GM12878 (cell line): ENCODE measurements around the gene SYS1. TPM values are rescaled to one million over a fixed set of nuclear protein-coding genes. Genes with fewer than 3 reads are reported as not detected.

Experiments
- CBX5 ChIP-seq: sonication (generic); IDR thresholded peaks from 2 replicates; pipeline ENCODE4 v1.6.1; 2016; ENCODE audit warnings: low read depth, moderate library complexity, mild to moderate bottlenecking, inconsistent platforms
- CEBPB ChIP-seq, 2 experiments: fragments of 150-350 bp in 1 of 2; IDR thresholded peaks; 2 replicates each; pipeline ENCODE4 v1.6.1; 2012 to 2014; ENCODE audit warnings: low read depth in 2 of 2, low read length in 2 of 2, borderline replicate concordance in 1 of 2, inconsistent platforms in 1 of 2
- CHD1 ChIP-seq: IDR thresholded peaks from 2 replicates; pipeline ENCODE4 v1.6.1; 2012; ENCODE audit warnings: low read depth, low read length, improper control_type of control experiment
- ESRRA ChIP-seq: IDR thresholded peaks from 2 replicates; pipeline ENCODE4 v1.6.1; 2012; ENCODE audit warnings: mild to moderate bottlenecking, low read length, improper control_type of control experiment
- EZH2 ChIP-seq: IDR thresholded peaks from 2 replicates; pipeline ENCODE4 v1.6.1; 2012; ENCODE audit warnings: low read depth, mild to moderate bottlenecking, control low read depth, inconsistent platforms, low read length, borderline replicate concordance; ENCODE audit not compliant: control insufficient read depth
- FOXK2 ChIP-seq: fragments of 450-650 bp; IDR thresholded peaks from 2 replicates; pipeline ENCODE4 v1.6.1; 2017; ENCODE audit warnings: mild to moderate bottlenecking, moderate library complexity
- HSF1 ChIP-seq: fragments of 150-350 bp; IDR thresholded peaks from 2 replicates; pipeline ENCODE4 v1.6.1; 2014; ENCODE audit warnings: mild to moderate bottlenecking, low read depth, low read length
- IRF4 ChIP-seq: IDR thresholded peaks from 2 replicates; pipeline ENCODE4 v1.6.1; 2011; ENCODE audit warnings: low read depth, low read length
- MYC ChIP-seq: IDR thresholded peaks from 2 replicates; pipeline ENCODE4 v1.6.1; 2011; ENCODE audit warnings: mild to moderate bottlenecking, low read length, moderate library complexity, inconsistent platforms; ENCODE audit not compliant: insufficient read depth, insufficient replicate concordance, insufficient read length, severe bottlenecking
- NR2C2 ChIP-seq: IDR thresholded peaks from 2 replicates; pipeline ENCODE4 v1.6.1; 2011; ENCODE audit warnings: borderline replicate concordance, low read depth; ENCODE audit not compliant: control insufficient read depth, insufficient read length
- NRF1 ChIP-seq: conservative IDR thresholded peaks from 2 replicates; pipeline ENCODE4 v1.6.1; 2011; ENCODE audit warnings: mild to moderate bottlenecking, low read depth, low read length, improper control_type of control experiment
- RBBP5 ChIP-seq: fragments of 200-600 bp; sonication (generic); conservative IDR thresholded peaks from 2 replicates; pipeline ENCODE4 v1.6.1; 2016
- RELA ChIP-seq: fragments of 450-650 bp; IDR thresholded peaks from 2 replicates; pipeline ENCODE4 v1.8.0; 2014; ENCODE audit warnings: borderline replicate concordance; ENCODE audit not compliant: partially characterized antibody
- SMAD1 ChIP-seq: fragments of 450-650 bp; IDR thresholded peaks from 2 replicates; pipeline ENCODE4 v1.6.1; 2018; ENCODE audit warnings: mild to moderate bottlenecking, low read depth; ENCODE audit not compliant: partially characterized antibody
- SREBF1 ChIP-seq: IDR thresholded peaks from 2 replicates; pipeline ENCODE4 v1.6.1; 2012; ENCODE audit warnings: mild to moderate bottlenecking, low read length
- STAT3 ChIP-seq: IDR thresholded peaks from 2 replicates; pipeline ENCODE4 v1.6.1; 2011; ENCODE audit warnings: low read depth, low read length, improper control_type of control experiment
- TCF3 ChIP-seq: IDR thresholded peaks from 2 replicates; pipeline ENCODE4 v1.6.1; 2012; ENCODE audit warnings: low read depth, mild to moderate bottlenecking, low read length, borderline replicate concordance; ENCODE audit not compliant: insufficient read depth
- WRNIP1 ChIP-seq: IDR thresholded peaks from 2 replicates; pipeline ENCODE4 v1.6.1; 2011; ENCODE audit warnings: low read depth, low read length, improper control_type of control experiment, borderline replicate concordance
- polyA plus RNA-seq, 11 experiments: library from polyadenylated mRNA; depleted of rRNA in 4 of 11; unstranded in 6 of 11; stranded (reverse) in 5 of 11; fragments of >200 nt; fragmentation: Nextera tagmentation in 4 of 11; fragmentation: Illumina TruSeq in 1 of 11; extraction: Ambion mirVana in 4 of 11; extraction: Trizol in 1 of 11; gene quantifications; 1 replicate in 1 of 11; 2 replicates in 10 of 11; pipeline versions ENCODE4 v1.2.1 to v1.2.3, GENCODE V29; 2011 to 2016; ENCODE audit warnings: inconsistent platforms in 2 of 11, missing spikeins in 2 of 11, low read depth in 1 of 11
- total RNA-seq, 4 experiments: library from RNA; depleted of rRNA in 3 of 4; stranded (reverse); fragments of >200 nt in 3 of 4; fragmentation: Illumina TruSeq in 1 of 4; extraction: Trizol in 1 of 4; gene quantifications; 2 replicates each; pipeline versions ENCODE4 v1.2.1 to v1.2.3, GENCODE V29; 2013 to 2021
- TF ChIP-seq, protein P1 (sequence below): IDR thresholded peaks from 2 replicates; pipeline ENCODE4 v1.6.1; 2012; ENCODE audit warnings: mild to moderate bottlenecking, low read depth, low read length
- TF ChIP-seq, protein P2 (sequence below): IDR thresholded peaks from 2 replicates; pipeline ENCODE4 v1.6.1; 2011; ENCODE audit warnings: mild to moderate bottlenecking, low read depth, low read length, moderate library complexity; ENCODE audit not compliant: insufficient replicate concordance
- TF ChIP-seq, protein P3 (sequence below): IDR thresholded peaks from 2 replicates; pipeline ENCODE4 v1.6.1; 2012; ENCODE audit warnings: low read depth, low read length, improper control_type of control experiment
- TF ChIP-seq, protein P4 (sequence below): fragments of 450-650 bp; IDR thresholded peaks from 2 replicates; pipeline ENCODE4 v1.6.1; 2016; ENCODE audit warnings: mild to moderate bottlenecking

SYS1 gene
- total and polyA plus RNA-seq, 10 of the 15 experiments (the other 5 are each of a cell fraction or from before 2014, with no cell fraction given) = 5.1 to 22.6 (median 9.3) TPM

GRCh38 chr20:45415822-45416637 lies 53.1 kb downstream of the SYS1 start, which contains the start of gene PIGT (continued):
- TF ChIP-seq CEBPB (IDR thresholded peaks at IDR 0.05; ENCODE audit: borderline replicate concordance in 1 of 2, low read depth in 2 of 2, low read length in 2 of 2) = no peak
- TF ChIP-seq, protein P1, sequence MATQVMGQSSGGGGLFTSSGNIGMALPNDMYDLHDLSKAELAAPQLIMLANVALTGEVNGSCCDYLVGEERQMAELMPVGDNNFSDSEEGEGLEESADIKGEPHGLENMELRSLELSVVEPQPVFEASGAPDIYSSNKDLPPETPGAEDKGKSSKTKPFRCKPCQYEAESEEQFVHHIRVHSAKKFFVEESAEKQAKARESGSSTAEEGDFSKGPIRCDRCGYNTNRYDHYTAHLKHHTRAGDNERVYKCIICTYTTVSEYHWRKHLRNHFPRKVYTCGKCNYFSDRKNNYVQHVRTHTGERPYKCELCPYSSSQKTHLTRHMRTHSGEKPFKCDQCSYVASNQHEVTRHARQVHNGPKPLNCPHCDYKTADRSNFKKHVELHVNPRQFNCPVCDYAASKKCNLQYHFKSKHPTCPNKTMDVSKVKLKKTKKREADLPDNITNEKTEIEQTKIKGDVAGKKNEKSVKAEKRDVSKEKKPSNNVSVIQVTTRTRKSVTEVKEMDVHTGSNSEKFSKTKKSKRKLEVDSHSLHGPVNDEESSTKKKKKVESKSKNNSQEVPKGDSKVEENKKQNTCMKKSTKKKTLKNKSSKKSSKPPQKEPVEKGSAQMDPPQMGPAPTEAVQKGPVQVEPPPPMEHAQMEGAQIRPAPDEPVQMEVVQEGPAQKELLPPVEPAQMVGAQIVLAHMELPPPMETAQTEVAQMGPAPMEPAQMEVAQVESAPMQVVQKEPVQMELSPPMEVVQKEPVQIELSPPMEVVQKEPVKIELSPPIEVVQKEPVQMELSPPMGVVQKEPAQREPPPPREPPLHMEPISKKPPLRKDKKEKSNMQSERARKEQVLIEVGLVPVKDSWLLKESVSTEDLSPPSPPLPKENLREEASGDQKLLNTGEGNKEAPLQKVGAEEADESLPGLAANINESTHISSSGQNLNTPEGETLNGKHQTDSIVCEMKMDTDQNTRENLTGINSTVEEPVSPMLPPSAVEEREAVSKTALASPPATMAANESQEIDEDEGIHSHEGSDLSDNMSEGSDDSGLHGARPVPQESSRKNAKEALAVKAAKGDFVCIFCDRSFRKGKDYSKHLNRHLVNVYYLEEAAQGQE = no peak
- no peak for TF ChIP-seq HSF1
- peak; percentile 33 for TF ChIP-seq SMAD1
- TF ChIP-seq MYC = no peak
- TF ChIP-seq EZH2 = no peak
- no peak for TF ChIP-seq WRNIP1
- no peak for TF ChIP-seq SREBF1
- TF ChIP-seq CHD1 = no peak
- TF ChIP-seq, protein P2, sequence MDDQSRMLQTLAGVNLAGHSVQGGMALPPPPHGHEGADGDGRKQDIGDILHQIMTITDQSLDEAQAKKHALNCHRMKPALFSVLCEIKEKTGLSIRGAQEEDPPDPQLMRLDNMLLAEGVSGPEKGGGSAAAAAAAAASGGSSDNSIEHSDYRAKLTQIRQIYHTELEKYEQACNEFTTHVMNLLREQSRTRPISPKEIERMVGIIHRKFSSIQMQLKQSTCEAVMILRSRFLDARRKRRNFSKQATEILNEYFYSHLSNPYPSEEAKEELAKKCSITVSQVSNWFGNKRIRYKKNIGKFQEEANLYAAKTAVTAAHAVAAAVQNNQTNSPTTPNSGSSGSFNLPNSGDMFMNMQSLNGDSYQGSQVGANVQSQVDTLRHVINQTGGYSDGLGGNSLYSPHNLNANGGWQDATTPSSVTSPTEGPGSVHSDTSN = no peak
- TF ChIP-seq, protein P3, sequence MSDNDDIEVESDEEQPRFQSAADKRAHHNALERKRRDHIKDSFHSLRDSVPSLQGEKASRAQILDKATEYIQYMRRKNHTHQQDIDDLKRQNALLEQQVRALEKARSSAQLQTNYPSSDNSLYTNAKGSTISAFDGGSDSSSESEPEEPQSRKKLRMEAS = peak; percentile 74
- TF ChIP-seq NRF1 = peak; percentile 65
- TF ChIP-seq RELA = peak; percentile 6
- TF ChIP-seq CBX5 = no peak
- TF ChIP-seq NR2C2 = no peak
- no peak for TF ChIP-seq RBBP5
- no peak for TF ChIP-seq STAT3
- TF ChIP-seq ESRRA = no peak
- TF ChIP-seq FOXK2 = 0 out of 2 replicates have a peak, but pooled peaks have one; percentile 13
- TF ChIP-seq IRF4 = 0 out of 2 replicates have a peak, but pooled peaks have one; percentile 9
- TF ChIP-seq, protein P4, sequence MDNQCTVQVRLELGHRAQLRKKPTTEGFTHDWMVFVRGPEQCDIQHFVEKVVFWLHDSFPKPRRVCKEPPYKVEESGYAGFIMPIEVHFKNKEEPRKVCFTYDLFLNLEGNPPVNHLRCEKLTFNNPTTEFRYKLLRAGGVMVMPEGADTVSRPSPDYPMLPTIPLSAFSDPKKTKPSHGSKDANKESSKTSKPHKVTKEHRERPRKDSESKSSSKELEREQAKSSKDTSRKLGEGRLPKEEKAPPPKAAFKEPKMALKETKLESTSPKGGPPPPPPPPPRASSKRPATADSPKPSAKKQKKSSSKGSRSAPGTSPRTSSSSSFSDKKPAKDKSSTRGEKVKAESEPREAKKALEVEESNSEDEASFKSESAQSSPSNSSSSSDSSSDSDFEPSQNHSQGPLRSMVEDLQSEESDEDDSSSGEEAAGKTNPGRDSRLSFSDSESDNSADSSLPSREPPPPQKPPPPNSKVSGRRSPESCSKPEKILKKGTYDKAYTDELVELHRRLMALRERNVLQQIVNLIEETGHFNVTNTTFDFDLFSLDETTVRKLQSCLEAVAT = peak; percentile 75
- TF ChIP-seq TCF3 = peak; percentile 50; the same call in 1 of the 2 replicates
